ENCODE measurements around the gene MDC1. TPM values are rescaled to one million over a fixed set of nuclear protein-coding genes. Genes with fewer than 3 reads are reported as not detected.

MDC1 gene
- total RNA-seq, 1 experiment from 2014 or later, result 95.9 TPM

DNA sequence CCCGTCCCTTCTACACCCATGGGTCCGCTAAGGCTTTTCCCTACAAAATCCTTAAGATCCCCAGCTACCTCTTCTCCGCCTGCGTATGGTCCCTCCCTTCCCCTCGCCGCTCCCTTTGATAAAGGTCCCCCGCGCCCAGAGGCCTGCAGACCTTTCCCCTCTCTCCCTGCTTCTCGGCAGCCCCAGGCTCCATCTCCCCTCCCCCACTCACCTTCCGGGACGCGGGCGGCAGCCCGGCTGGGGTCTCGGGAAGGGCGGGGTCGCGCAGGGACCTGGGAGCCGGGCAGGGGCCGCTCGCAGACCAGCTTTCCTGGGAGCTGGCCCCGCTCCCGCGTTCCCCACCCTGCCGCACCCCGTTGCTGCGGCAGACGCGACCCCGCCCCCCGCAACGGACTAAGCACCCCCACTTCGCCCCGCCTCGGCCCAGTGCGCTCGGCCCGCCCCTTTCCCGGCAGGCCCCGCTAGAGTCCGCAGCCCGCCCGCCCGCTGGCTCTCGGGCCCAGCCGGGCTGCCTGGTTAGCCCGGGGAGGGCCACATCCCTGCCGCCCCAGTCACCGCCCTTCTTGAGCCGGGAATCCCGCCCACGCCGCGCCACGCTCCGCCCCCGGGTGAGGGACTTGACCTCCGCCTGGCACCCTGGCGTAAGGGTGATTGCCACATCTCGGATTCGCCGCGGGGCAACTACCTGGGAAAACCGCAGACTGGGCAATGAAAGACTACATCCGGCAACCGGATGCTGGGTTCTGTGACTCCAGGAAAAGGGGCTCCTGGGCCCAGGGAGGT lies 25.4 kb upstream of the MDC1 start, which contains the start of gene FLOT1 (continued):
- TF ChIP-seq SMAD4 (CRISPR knock-in tag; IDR thresholded peaks at IDR 0.05), result no peak
- TF ChIP-seq, protein P1, sequence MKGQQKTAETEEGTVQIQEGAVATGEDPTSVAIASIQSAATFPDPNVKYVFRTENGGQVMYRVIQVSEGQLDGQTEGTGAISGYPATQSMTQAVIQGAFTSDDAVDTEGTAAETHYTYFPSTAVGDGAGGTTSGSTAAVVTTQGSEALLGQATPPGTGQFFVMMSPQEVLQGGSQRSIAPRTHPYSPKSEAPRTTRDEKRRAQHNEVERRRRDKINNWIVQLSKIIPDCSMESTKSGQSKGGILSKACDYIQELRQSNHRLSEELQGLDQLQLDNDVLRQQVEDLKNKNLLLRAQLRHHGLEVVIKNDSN (CRISPR knock-in tag; IDR thresholded peaks at IDR 0.05), result peak; percentile 51; the same call in 1 of the 2 replicates
- TF ChIP-seq, protein P2, sequence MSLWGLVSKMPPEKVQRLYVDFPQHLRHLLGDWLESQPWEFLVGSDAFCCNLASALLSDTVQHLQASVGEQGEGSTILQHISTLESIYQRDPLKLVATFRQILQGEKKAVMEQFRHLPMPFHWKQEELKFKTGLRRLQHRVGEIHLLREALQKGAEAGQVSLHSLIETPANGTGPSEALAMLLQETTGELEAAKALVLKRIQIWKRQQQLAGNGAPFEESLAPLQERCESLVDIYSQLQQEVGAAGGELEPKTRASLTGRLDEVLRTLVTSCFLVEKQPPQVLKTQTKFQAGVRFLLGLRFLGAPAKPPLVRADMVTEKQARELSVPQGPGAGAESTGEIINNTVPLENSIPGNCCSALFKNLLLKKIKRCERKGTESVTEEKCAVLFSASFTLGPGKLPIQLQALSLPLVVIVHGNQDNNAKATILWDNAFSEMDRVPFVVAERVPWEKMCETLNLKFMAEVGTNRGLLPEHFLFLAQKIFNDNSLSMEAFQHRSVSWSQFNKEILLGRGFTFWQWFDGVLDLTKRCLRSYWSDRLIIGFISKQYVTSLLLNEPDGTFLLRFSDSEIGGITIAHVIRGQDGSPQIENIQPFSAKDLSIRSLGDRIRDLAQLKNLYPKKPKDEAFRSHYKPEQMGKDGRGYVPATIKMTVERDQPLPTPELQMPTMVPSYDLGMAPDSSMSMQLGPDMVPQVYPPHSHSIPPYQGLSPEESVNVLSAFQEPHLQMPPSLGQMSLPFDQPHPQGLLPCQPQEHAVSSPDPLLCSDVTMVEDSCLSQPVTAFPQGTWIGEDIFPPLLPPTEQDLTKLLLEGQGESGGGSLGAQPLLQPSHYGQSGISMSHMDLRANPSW (CRISPR knock-in tag; conservative IDR thresholded peaks at IDR 0.05; ENCODE audit: low read depth), result no peak
- TF ChIP-seq, protein P3, sequence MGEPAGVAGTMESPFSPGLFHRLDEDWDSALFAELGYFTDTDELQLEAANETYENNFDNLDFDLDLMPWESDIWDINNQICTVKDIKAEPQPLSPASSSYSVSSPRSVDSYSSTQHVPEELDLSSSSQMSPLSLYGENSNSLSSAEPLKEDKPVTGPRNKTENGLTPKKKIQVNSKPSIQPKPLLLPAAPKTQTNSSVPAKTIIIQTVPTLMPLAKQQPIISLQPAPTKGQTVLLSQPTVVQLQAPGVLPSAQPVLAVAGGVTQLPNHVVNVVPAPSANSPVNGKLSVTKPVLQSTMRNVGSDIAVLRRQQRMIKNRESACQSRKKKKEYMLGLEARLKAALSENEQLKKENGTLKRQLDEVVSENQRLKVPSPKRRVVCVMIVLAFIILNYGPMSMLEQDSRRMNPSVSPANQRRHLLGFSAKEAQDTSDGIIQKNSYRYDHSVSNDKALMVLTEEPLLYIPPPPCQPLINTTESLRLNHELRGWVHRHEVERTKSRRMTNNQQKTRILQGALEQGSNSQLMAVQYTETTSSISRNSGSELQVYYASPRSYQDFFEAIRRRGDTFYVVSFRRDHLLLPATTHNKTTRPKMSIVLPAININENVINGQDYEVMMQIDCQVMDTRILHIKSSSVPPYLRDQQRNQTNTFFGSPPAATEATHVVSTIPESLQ (CRISPR knock-in tag; IDR thresholded peaks at IDR 0.05), result no peak
- TF ChIP-seq, protein P4, sequence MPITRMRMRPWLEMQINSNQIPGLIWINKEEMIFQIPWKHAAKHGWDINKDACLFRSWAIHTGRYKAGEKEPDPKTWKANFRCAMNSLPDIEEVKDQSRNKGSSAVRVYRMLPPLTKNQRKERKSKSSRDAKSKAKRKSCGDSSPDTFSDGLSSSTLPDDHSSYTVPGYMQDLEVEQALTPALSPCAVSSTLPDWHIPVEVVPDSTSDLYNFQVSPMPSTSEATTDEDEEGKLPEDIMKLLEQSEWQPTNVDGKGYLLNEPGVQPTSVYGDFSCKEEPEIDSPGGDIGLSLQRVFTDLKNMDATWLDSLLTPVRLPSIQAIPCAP (CRISPR knock-in tag; IDR thresholded peaks at IDR 0.05), result no peak
- TF ChIP-seq, protein P5, sequence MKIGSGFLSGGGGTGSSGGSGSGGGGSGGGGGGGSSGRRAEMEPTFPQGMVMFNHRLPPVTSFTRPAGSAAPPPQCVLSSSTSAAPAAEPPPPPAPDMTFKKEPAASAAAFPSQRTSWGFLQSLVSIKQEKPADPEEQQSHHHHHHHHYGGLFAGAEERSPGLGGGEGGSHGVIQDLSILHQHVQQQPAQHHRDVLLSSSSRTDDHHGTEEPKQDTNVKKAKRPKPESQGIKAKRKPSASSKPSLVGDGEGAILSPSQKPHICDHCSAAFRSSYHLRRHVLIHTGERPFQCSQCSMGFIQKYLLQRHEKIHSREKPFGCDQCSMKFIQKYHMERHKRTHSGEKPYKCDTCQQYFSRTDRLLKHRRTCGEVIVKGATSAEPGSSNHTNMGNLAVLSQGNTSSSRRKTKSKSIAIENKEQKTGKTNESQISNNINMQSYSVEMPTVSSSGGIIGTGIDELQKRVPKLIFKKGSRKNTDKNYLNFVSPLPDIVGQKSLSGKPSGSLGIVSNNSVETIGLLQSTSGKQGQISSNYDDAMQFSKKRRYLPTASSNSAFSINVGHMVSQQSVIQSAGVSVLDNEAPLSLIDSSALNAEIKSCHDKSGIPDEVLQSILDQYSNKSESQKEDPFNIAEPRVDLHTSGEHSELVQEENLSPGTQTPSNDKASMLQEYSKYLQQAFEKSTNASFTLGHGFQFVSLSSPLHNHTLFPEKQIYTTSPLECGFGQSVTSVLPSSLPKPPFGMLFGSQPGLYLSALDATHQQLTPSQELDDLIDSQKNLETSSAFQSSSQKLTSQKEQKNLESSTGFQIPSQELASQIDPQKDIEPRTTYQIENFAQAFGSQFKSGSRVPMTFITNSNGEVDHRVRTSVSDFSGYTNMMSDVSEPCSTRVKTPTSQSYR (CRISPR knock-in tag; IDR thresholded peaks at IDR 0.05), result peak; percentile 35; the same call in 1 of the 2 replicates
- TF ChIP-seq SOX15 (CRISPR knock-in tag; IDR thresholded peaks at IDR 0.05), result no peak
- TF ChIP-seq ELF4 (CRISPR knock-in tag; IDR thresholded peaks at IDR 0.05; ENCODE audit: low read depth), result no peak
- TF ChIP-seq CREB1 (CRISPR knock-in tag; IDR thresholded peaks at IDR 0.05), result 0 out of 2 replicates have a peak, but pooled peaks have one; percentile 43
- no peak for TF ChIP-seq HMGA2 (CRISPR knock-in tag; IDR thresholded peaks at IDR 0.05)
- no peak for TF ChIP-seq ZNF396 (CRISPR knock-in tag; IDR thresholded peaks at IDR 0.05; ENCODE audit: borderline replicate concordance)
- TF ChIP-seq, protein P6, sequence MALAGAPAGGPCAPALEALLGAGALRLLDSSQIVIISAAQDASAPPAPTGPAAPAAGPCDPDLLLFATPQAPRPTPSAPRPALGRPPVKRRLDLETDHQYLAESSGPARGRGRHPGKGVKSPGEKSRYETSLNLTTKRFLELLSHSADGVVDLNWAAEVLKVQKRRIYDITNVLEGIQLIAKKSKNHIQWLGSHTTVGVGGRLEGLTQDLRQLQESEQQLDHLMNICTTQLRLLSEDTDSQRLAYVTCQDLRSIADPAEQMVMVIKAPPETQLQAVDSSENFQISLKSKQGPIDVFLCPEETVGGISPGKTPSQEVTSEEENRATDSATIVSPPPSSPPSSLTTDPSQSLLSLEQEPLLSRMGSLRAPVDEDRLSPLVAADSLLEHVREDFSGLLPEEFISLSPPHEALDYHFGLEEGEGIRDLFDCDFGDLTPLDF (CRISPR knock-in tag; IDR thresholded peaks at IDR 0.05), result 0 out of 2 replicates have a peak, but pooled peaks have one; percentile 86
- TF ChIP-seq, protein P7, sequence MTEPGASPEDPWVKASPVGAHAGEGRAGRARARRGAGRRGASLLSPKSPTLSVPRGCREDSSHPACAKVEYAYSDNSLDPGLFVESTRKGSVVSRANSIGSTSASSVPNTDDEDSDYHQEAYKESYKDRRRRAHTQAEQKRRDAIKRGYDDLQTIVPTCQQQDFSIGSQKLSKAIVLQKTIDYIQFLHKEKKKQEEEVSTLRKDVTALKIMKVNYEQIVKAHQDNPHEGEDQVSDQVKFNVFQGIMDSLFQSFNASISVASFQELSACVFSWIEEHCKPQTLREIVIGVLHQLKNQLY (CRISPR knock-in tag; IDR thresholded peaks at IDR 0.05), result no peak
- peak; percentile 86 for TF ChIP-seq FOXP1 (CRISPR knock-in tag; IDR thresholded peaks at IDR 0.05; ENCODE audit: borderline replicate concordance)
- TF ChIP-seq, protein P8, sequence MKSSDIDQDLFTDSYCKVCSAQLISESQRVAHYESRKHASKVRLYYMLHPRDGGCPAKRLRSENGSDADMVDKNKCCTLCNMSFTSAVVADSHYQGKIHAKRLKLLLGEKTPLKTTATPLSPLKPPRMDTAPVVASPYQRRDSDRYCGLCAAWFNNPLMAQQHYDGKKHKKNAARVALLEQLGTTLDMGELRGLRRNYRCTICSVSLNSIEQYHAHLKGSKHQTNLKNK (CRISPR knock-in tag; IDR thresholded peaks at IDR 0.05), result no peak; the same call in 1 of the 2 replicates
- TF ChIP-seq NR3C1 (CRISPR knock-in tag; conservative IDR thresholded peaks at IDR 0.05; ENCODE audit: low read depth), result no peak
- no peak for TF ChIP-seq CBFB (CRISPR knock-in tag; IDR thresholded peaks at IDR 0.05; ENCODE audit: low read depth)
- TF ChIP-seq, protein P9, sequence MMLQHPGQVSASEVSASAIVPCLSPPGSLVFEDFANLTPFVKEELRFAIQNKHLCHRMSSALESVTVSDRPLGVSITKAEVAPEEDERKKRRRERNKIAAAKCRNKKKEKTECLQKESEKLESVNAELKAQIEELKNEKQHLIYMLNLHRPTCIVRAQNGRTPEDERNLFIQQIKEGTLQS (CRISPR knock-in tag; conservative IDR thresholded peaks at IDR 0.05), result no peak
- TF ChIP-seq, protein P10, sequence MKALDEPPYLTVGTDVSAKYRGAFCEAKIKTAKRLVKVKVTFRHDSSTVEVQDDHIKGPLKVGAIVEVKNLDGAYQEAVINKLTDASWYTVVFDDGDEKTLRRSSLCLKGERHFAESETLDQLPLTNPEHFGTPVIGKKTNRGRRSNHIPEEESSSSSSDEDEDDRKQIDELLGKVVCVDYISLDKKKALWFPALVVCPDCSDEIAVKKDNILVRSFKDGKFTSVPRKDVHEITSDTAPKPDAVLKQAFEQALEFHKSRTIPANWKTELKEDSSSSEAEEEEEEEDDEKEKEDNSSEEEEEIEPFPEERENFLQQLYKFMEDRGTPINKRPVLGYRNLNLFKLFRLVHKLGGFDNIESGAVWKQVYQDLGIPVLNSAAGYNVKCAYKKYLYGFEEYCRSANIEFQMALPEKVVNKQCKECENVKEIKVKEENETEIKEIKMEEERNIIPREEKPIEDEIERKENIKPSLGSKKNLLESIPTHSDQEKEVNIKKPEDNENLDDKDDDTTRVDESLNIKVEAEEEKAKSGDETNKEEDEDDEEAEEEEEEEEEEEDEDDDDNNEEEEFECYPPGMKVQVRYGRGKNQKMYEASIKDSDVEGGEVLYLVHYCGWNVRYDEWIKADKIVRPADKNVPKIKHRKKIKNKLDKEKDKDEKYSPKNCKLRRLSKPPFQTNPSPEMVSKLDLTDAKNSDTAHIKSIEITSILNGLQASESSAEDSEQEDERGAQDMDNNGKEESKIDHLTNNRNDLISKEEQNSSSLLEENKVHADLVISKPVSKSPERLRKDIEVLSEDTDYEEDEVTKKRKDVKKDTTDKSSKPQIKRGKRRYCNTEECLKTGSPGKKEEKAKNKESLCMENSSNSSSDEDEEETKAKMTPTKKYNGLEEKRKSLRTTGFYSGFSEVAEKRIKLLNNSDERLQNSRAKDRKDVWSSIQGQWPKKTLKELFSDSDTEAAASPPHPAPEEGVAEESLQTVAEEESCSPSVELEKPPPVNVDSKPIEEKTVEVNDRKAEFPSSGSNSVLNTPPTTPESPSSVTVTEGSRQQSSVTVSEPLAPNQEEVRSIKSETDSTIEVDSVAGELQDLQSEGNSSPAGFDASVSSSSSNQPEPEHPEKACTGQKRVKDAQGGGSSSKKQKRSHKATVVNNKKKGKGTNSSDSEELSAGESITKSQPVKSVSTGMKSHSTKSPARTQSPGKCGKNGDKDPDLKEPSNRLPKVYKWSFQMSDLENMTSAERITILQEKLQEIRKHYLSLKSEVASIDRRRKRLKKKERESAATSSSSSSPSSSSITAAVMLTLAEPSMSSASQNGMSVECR (CRISPR knock-in tag; IDR thresholded peaks at IDR 0.05; ENCODE audit: borderline replicate concordance), result peak; percentile 83
